Activated T-helper 17 cell treated with anti-CD3 and anti-CD28 coated beads, Interleukin-2, amount 50 U/mL, for 72 hours (primary cell): ENCODE data around the gene STARD13. TPM values are rescaled to one million over a fixed set of nuclear protein-coding genes. Genes with fewer than 3 reads are reported as not detected.

Experiments used
- ATAC-seq: fragments of 150-1000 bp; cut with Tn5 transposase; replicated peaks from 2 replicates; pipeline ENCODE4 v1.10.0; 2021; ENCODE audit warnings: mild to moderate bottlenecking, moderate library complexity
- H3K27ac Mint-ChIP-seq: one replicate; pipeline ENCODE4 v1.8.0; 2022; ENCODE audit warnings: mixed read lengths
- H3K27me3 Mint-ChIP-seq: one replicate; pipeline ENCODE4 v1.8.0; 2022; ENCODE audit warnings: mixed read lengths
- H3K36me3 Mint-ChIP-seq: one replicate; pipeline ENCODE4 v1.8.0; 2022; ENCODE audit warnings: low read depth, mild to moderate bottlenecking, mixed read lengths
- H3K4me1 Mint-ChIP-seq: one replicate; pipeline ENCODE4 v1.8.0; 2022; ENCODE audit warnings: mixed read lengths
- H3K4me3 Mint-ChIP-seq: one replicate; pipeline ENCODE4 v1.8.0; 2022; ENCODE audit warnings: mild to moderate bottlenecking, mixed read lengths
- H3K9me3 Mint-ChIP-seq: one replicate; pipeline ENCODE4 v1.8.0; 2022; ENCODE audit warnings: mixed read lengths
- total RNA-seq, 2 donors: library from RNA; stranded (reverse); gene quantifications; one replicate each; pipeline ENCODE4 v1.2.3, GENCODE V29; 2022

STARD13 gene
- total RNA-seq, 2 donors from 2014 or later = 1.1 to 2.3 TPM

GRCh38 chr13:33318037-33318436 lies 32.5 kb upstream of the STARD13 start:
- Mint-ChIP-seq H3K4me1 (no peaks in the 10 kb centered on the region), H3K9me3 (no peaks in the 10 kb centered on the region), H3K4me3 (no peak overlapping the region), H3K27ac (no peak overlapping the region), H3K36me3 (no peaks in the 10 kb centered on the region), H3K27me3 (peaks cover 19% of the 10 kb centered on the region)
- ATAC-seq = no peak

GRCh38 chr13:33316890-33317289 lies 31.3 kb upstream of the STARD13 start:
- no peak for ATAC-seq
- Mint-ChIP-seq H3K27me3 (peaks cover 16% of the 10 kb centered on the region), H3K4me3 (no peak overlapping the region), H3K4me1 (no peaks in the 10 kb centered on the region), H3K36me3 (no peaks in the 10 kb centered on the region), H3K9me3 (no peaks in the 10 kb centered on the region), H3K27ac (no peak overlapping the region)

DNA sequence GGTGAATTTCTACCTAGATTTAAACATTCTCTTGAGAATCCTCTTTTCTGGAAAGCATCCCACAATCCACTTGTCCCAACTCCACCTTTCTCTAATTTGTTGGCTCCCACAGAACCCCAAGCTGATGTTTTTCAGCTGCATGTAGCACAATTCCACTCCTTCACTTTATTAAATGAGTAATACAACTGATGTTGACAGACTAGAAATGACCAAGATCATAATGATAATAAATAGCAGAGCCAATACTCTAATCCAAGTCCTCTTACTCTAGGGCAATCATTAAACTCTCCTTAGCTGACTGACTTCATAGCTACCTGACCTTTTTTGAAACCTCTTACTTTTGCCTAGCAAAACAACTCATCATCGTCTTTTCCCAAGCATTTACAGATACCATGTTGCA lies 27.9 kb upstream of the STARD13 start:
- no peaks in the 10 kb centered on the region for H3K4me1 Mint-ChIP-seq
- no peaks in the 10 kb centered on the region for H3K36me3 Mint-ChIP-seq
- peaks cover 29% of the 10 kb centered on the region for H3K27me3 Mint-ChIP-seq
- ATAC-seq = no peak
- H3K9me3 Mint-ChIP-seq = no peaks in the 10 kb centered on the region
- no peak overlapping the region for H3K27ac Mint-ChIP-seq
- H3K4me3 Mint-ChIP-seq = no peak overlapping the region

GRCh38 chr13:33312861-33313212 lies 27.3 kb upstream of the STARD13 start:
- H3K27me3 Mint-ChIP-seq = peaks cover 29% of the 10 kb centered on the region
- no peak overlapping the region for H3K4me3 Mint-ChIP-seq
- no peak overlapping the region for H3K27ac Mint-ChIP-seq
- H3K9me3 Mint-ChIP-seq = no peaks in the 10 kb centered on the region
- H3K36me3 Mint-ChIP-seq = no peaks in the 10 kb centered on the region
- no peaks in the 10 kb centered on the region for H3K4me1 Mint-ChIP-seq
- no peak for ATAC-seq

DNA sequence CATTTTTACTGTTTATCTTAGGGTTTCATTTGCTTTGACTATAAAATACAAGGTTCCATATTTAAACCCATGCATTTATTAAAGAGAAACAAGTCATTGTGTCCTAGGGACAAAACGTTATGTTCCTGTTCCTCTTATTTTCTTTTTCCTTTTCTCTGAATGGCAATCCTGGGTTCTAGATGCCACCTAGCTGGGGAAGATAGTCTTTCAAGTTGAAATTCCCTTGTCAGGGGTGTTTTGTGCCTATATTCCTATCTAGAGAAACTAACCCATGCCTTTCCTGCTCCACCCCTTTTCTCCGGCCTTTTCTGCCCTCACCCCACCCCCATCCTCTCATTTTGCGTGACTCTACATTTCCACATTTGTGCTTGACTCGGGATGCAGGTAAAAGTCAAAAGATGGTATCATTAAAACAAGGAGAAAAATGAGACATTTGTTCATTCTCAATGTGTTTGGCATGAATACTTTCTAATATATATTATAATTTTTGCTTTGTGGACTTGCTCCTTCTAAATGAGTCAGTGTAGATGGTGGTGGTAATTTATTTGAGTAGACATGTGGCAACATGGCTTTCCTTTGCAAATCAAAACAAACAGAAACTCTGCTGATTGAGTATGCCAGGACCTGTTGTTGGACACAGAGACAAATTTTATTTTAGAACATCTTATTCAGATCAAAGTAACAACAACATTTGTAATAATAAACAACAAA lies 26.8 kb upstream of the STARD13 start:
- no peak overlapping the region for H3K4me3 Mint-ChIP-seq
- no peaks in the 10 kb centered on the region for H3K9me3 Mint-ChIP-seq
- ATAC-seq = no peak
- H3K4me1 Mint-ChIP-seq = no peaks in the 10 kb centered on the region
- no peaks in the 10 kb centered on the region for H3K36me3 Mint-ChIP-seq
- H3K27ac Mint-ChIP-seq = no peak overlapping the region
- H3K27me3 Mint-ChIP-seq = peaks cover 29% of the 10 kb centered on the region

- no peak overlapping the region for H3K27ac Mint-ChIP-seq
- no peak overlapping the region for H3K4me3 Mint-ChIP-seq
- H3K36me3 Mint-ChIP-seq = no peaks in the 10 kb centered on the region
- no peaks in the 10 kb centered on the region for H3K9me3 Mint-ChIP-seq
- ATAC-seq = no peak
- H3K27me3 Mint-ChIP-seq = peaks cover 28% of the 10 kb centered on the region
- H3K4me1 Mint-ChIP-seq = no peaks in the 10 kb centered on the region
Observed at GRCh38 chr13:33311040-33311439, 25.5 kb upstream of the STARD13 start.

DNA sequence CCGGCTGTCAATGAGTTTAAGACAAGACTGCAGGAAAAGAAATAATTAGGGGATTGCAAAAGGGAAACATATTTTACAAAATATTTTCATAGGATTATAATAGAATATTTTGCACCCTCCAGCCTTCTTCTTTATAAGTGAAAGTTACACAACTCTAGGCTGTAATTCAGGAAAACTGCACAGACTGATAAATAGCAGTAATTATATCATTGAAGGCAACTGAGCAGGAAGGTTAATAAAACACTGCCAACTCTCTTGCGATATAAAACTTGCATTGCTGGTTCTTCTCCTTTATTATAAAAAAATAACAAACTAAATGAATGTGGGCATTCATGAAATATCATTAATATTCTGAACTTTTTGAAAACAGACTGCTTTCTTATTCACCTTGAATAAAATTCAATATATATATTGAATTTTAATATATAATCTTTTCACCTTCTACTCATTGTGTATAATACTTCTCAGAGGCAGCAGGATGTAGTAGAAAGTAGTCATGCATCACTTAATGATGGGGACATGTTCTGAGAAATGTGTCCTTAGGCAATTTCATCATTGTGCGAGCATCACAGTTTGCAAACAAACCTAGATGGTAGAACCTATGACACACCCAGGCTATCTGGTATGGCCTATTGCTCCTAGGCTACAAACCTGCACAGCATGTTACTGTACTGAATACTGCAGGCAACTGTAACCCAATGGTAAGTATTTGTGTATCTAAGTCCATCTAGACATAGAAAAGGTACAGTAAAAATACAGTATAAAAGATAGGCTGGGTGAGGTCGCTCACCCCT lies 24.9 kb upstream of the STARD13 start:
- Mint-ChIP-seq H3K4me3 (no peak overlapping the region), H3K27me3 (peaks cover 28% of the 10 kb centered on the region), H3K4me1 (no peaks in the 10 kb centered on the region), H3K36me3 (no peaks in the 10 kb centered on the region), H3K9me3 (no peaks in the 10 kb centered on the region), H3K27ac (no peak overlapping the region)
- no peak for ATAC-seq

DNA sequence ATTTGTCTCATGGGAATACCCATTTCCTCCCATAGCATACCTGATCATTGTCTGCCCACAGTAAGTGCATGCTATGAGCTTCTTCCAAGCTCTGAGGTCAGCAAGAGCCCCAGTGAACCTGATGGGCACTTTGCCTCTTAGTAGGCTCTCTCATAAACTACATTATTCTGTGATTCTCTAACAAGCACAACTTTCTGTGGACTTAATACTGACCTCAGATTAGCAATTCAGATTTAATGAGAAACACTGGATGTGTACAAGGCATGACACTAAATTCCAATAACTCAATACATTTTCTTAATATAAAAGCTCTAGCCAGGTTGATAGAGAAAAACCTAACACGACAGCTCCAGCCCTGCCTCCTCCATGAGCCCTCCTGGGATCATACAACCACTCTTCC lies 23.3 kb upstream of the STARD13 start:
- peaks cover 31% of the 10 kb centered on the region for H3K27me3 Mint-ChIP-seq
- H3K4me1 Mint-ChIP-seq = no peaks in the 10 kb centered on the region
- H3K36me3 Mint-ChIP-seq = no peaks in the 10 kb centered on the region
- H3K27ac Mint-ChIP-seq = no peak overlapping the region
- no peaks in the 10 kb centered on the region for H3K9me3 Mint-ChIP-seq
- ATAC-seq = no peak
- no peak overlapping the region for H3K4me3 Mint-ChIP-seq

DNA sequence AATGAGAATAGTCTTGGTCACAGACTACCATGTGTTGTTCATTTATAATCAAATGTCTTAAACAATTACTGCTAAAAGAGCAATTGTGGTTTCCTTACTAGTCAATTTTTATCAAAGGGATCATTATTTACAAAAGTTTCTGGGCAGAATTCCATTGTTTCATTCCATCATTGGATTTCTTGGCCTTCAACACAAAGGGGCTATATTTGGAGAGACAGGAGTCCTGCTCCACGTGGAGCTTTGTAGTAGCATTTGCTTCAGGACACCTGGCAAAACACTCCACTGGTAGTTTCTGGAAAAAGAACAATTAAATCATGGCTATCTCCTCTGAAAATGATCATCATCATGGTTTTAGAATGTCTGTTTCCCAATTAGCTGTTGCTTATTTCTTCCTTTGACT lies 22.3 kb upstream of the STARD13 start:
- Mint-ChIP-seq H3K36me3 (no peaks in the 10 kb centered on the region), H3K27me3 (peaks cover 26% of the 10 kb centered on the region), H3K9me3 (no peaks in the 10 kb centered on the region), H3K4me1 (no peaks in the 10 kb centered on the region), H3K27ac (no peak overlapping the region), H3K4me3 (no peak overlapping the region)
- ATAC-seq = no peak

DNA sequence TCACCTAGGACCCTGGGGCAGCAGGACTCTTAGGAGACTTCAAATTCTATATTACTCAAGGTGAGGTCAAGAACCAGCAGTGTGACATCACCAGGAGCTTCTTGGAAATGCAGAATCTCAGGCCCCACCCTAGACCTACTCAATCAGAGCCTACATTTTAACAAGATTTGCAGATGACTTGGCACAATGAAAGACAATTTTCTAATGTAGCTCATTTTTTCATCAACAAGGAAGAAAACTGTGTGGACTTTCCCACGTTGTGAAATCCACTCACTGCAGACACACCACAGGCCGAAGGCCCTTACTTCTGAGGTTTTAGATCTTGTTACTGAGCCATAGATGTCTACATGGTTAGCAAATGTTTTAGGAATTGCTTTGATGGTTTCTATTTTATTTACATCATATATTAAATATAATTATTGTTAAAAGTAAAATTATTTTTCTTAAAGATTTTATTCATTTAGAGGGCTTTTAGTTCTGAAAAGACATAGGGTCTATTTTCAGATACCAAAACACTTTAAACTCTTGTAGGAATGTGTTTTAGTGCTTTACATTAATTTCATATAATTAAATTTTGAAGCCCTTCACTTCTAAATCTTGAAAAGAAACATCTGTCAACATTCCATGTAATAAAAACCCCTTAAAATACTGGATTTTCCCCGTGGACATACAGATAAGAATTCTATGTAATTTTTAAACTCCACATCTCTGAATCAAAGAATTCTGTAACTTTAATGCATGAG lies 18.5 kb upstream of the STARD13 start:
- no peaks in the 10 kb centered on the region for H3K36me3 Mint-ChIP-seq
- no peaks in the 10 kb centered on the region for H3K9me3 Mint-ChIP-seq
- H3K4me3 Mint-ChIP-seq = no peak overlapping the region
- no peaks in the 10 kb centered on the region for H3K4me1 Mint-ChIP-seq
- ATAC-seq = no peak
- no peak overlapping the region for H3K27ac Mint-ChIP-seq
- H3K27me3 Mint-ChIP-seq = peaks cover 24% of the 10 kb centered on the region

DNA sequence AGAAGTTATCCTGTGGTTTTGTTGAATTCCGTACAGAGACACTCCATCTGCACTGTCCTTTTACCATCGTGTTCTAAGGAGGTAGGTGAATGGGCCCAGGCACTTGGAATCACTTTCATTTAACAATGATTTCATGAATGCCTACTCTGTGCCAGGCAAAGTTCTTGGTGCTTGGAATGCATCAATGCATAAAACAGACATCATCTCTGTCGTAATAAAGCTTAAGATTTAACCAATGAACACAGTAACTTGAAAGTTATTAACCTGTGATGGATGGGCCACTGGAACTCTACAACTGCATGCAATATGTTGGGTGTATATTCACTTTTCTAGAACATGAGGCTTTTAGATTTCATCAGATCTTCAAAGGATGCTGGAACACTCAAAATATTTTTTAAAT lies 14.1 kb upstream of the STARD13 start:
- Mint-ChIP-seq H3K4me3 (no peak overlapping the region), H3K27ac (no peak overlapping the region), H3K36me3 (no peaks in the 10 kb centered on the region), H3K9me3 (no peaks in the 10 kb centered on the region), H3K27me3 (peaks cover 16% of the 10 kb centered on the region), H3K4me1 (no peaks in the 10 kb centered on the region)
- ATAC-seq = no peak

DNA sequence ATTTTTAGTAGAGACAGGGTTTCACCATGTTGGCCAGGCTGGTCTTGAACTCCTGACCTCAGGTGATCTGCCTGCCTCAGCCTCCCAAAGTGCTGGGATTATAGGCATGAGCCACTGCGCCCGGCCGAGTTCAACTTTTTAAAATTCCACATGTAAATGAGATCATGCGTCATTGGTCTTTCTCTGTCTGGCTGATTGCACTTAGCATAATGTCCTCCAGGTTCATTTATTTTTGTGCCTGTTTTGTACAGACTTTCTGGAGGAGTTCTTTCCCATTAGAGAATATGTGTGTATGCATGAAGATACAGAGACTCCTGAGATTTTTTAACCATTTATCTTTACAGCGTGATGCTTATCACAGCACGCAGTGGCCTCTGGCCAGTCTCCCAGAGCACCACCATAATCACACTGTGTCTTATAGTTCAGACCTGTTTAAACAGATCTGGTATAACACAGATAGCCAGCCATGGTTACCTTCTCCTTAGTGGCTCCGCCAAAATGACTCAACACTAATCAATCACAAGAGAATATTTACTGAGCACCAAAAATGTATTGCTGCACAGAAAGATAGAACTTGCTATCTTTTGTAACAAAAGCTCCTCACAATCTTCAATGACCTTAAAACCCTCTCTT lies 11.4 kb upstream of the STARD13 start:
- no peaks in the 10 kb centered on the region for H3K36me3 Mint-ChIP-seq

GRCh38 chr13:33292712-33293111 lies 7.2 kb upstream of the STARD13 start:
- peaks cover 16% of the 10 kb centered on the region for H3K27me3 Mint-ChIP-seq

More for the DNA sequence above, 11.4 kb upstream of the STARD13 start:
- no peaks in the 10 kb centered on the region for H3K4me1 Mint-ChIP-seq
- no peaks in the 10 kb centered on the region for H3K9me3 Mint-ChIP-seq
- ATAC-seq = no peak
- H3K27ac Mint-ChIP-seq = no peak overlapping the region
- no peak overlapping the region for H3K4me3 Mint-ChIP-seq
- peaks cover 15% of the 10 kb centered on the region for H3K27me3 Mint-ChIP-seq

DNA sequence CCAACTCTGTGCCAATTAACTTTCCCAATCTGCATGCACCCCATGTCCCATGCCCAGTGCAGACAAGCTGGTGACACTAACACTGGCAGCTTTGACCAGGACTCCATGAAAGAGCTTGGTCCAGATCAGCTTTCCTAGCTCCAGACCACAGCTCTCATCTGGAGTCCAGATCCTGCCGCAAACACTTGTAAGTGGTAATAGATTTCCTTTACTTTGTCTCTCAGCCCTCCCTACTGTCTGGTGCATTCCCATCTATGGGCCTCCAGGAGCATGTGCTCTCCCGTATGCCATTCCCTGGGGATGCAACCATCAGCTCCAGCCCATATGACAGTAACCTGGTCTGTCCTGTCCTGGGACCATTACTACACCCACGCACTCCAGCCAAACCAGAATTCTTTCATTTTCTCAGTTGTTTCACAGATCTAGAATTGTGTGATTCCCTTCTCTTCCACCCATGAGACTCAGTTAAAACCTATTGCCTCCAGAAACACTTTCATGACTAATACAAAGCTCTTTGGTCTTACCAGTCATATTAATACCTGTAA lies 4.9 kb upstream of the STARD13 start:
- no peak overlapping the region for H3K4me3 Mint-ChIP-seq
- H3K27ac Mint-ChIP-seq = no peak overlapping the region
- peaks cover 31% of the 10 kb centered on the region for H3K27me3 Mint-ChIP-seq
- H3K4me1 Mint-ChIP-seq = peaks cover 8% of the 10 kb centered on the region
- no peaks in the 10 kb centered on the region for H3K9me3 Mint-ChIP-seq
- peak; percentile 16 for ATAC-seq
- H3K36me3 Mint-ChIP-seq = no peaks in the 10 kb centered on the region

More at GRCh38 chr13:33292712-33293111, 7.2 kb upstream of the STARD13 start:
- Mint-ChIP-seq H3K36me3 (no peaks in the 10 kb centered on the region), H3K27ac (no peak overlapping the region), H3K4me1 (no peaks in the 10 kb centered on the region), H3K9me3 (no peaks in the 10 kb centered on the region), H3K4me3 (no peak overlapping the region)
- no peak for ATAC-seq
